HepG2 (cell line): ENCODE measurements around the gene GNAS. TPM values are rescaled to one million over a fixed set of nuclear protein-coding genes. Genes with fewer than 3 reads are reported as not detected.
A peak's percentile ranks its signal among the peaks of the same experiment; 100 is the strongest.

Source experiments
- ATAC-seq: fragments of 200-7000 bp; cut with Tn5 transposase; 3 replicates; pipeline ENCODE4 v1.9.1; 2020; ENCODE audit warnings: mild to moderate bottlenecking, moderate library complexity
- BruUV-seq: library from RNA; stranded (reverse); fragments of 400-500 nt; replicated peaks from 2 replicates; lab custom pipeline; 2021; lab: Mats Ljungman, UMichigan
- CTCF ChIA-PET: fragments of 300-600 bp; formaldehyde crosslinking; extraction: SDS; loops from one replicate; lab custom pipeline; 2021; ENCODE audit warnings: low total read pairs, inconsistent platforms, low intra/inter-chr PET ratio; lab: Yijun Ruan, JAX
- POLR2A ChIA-PET: fragments of 350-600 bp; sonication (Branson Sonifier 250); formaldehyde crosslinking; loops from one replicate; lab custom pipeline; 2020; ENCODE audit warnings: antibody characterized with exemption, inconsistent platforms; lab: Yijun Ruan, JAX
- DNase-seq: peaks from one replicate; pipeline ENCODE4 v3.0.0-alpha.2; 2015; ENCODE audit warnings: low spot score
- FAIRE-seq: peaks from 3 replicates; lab custom pipeline; 2011; peaks lifted over from hg19 to GRCh38; lab: Jason Lieb, UNC
- H2AFZ ChIP-seq: one replicate; pipeline ENCODE4 v1.6.1; 2011; ENCODE audit warnings: low read length, inconsistent platforms
- H3K27ac ChIP-seq: fragments of 300-600 bp; 3 replicates; pipeline ENCODE4 v1.8.0; 2011; ENCODE audit warnings: mixed run types, mild to moderate bottlenecking, mixed read lengths, low read length, inconsistent platforms; ENCODE audit not compliant: insufficient read depth; ENCODE audit errors: extremely low read length
- H3K27me3 ChIP-seq, 2 experiments: fragments of 200-600 bp in 1 of 2; 2 replicates in 1 of 2; 3 replicates in 1 of 2; pipeline versions ENCODE4 v1.6.0 to v1.8.0; 2011; ENCODE audit warnings: low read length in 2 of 2, mild to moderate bottlenecking in 2 of 2, moderate library complexity in 2 of 2, inconsistent platforms in 1 of 2; ENCODE audit not compliant: insufficient read depth in 2 of 2, control insufficient read depth in 1 of 2
- H3K36me3 ChIP-seq, 2 experiments: fragments of 200-600 bp in 1 of 2; replicated peaks in 1 of 2; 2 replicates in 1 of 2; 3 replicates in 1 of 2; pipeline versions ENCODE4 v1.5.1 to v1.8.0; 2011; ENCODE audit warnings: low read length in 2 of 2, inconsistent platforms in 1 of 2; ENCODE audit not compliant: insufficient read depth in 2 of 2, control insufficient read depth in 1 of 2
- H3K4me1 ChIP-seq: 2 replicates; pipeline ENCODE4 v1.5.1; 2012; ENCODE audit warnings: low read length, inconsistent platforms; ENCODE audit not compliant: insufficient read depth
- H3K4me2 ChIP-seq: 2 replicates; pipeline ENCODE4 v1.6.0; 2011; ENCODE audit warnings: low read depth, low read length, inconsistent platforms
- H3K4me3 ChIP-seq, 3 experiments: fragments of 200-600 bp in 1 of 3; sonication (generic), shearing (Covaris generic) in 1 of 3; replicated peaks in 1 of 3; 2 replicates each; pipeline ENCODE4 v1.5.1; 2011 to 2016; ENCODE audit warnings: low read length in 3 of 3, inconsistent platforms in 2 of 3, low read depth in 2 of 3, mild to moderate bottlenecking in 2 of 3, control low read depth in 1 of 3, mixed read lengths in 1 of 3; ENCODE audit not compliant: insufficient read depth in 1 of 3
- H3K79me2 ChIP-seq: one replicate; pipeline ENCODE4 v1.6.1; 2011; ENCODE audit warnings: low read length, inconsistent platforms; ENCODE audit not compliant: insufficient read depth
- H3K9ac ChIP-seq: 2 replicates; pipeline ENCODE4 v1.6.0; 2011; ENCODE audit warnings: mild to moderate bottlenecking, low read depth, low read length, inconsistent platforms; ENCODE audit not compliant: insufficient read depth
- H3K9me3 ChIP-seq: 2 replicates; pipeline ENCODE4 v1.5.1; 2012; ENCODE audit warnings: mild to moderate bottlenecking, low read length
- H4K20me1 ChIP-seq: 2 replicates; pipeline ENCODE4 v1.6.0; 2011; ENCODE audit warnings: inconsistent platforms, mild to moderate bottlenecking, low read length, moderate library complexity; ENCODE audit not compliant: insufficient read depth
- DMAP1 ChIP-seq: IDR thresholded peaks from 2 replicates; pipeline ENCODE4 v1.6.1; 2016
- GABPB1 ChIP-seq: IDR thresholded peaks from 2 replicates; pipeline ENCODE4 v1.6.1; 2016; ENCODE audit warnings: mild to moderate bottlenecking, missing genetic modification reagents, moderate library complexity, missing compliant biosample characterization
- HCFC1 ChIP-seq: fragments of 150-350 bp; IDR thresholded peaks from 2 replicates; pipeline ENCODE4 v1.6.1; 2014; ENCODE audit warnings: low read depth, low read length
- JUN ChIP-seq: sonication (generic); formaldehyde crosslinking; IDR thresholded peaks from 2 replicates; pipeline ENCODE4 v1.4.0; 2020; ENCODE audit warnings: mild to moderate bottlenecking, missing genetic modification reagents
- KDM6A ChIP-seq: IDR thresholded peaks from 2 replicates; pipeline ENCODE4 v1.6.1; 2016; ENCODE audit warnings: low read depth
- POLR2G ChIP-seq: fragments of 200-400 bp; formaldehyde crosslinking; IDR thresholded peaks from 2 replicates; pipeline ENCODE4 v1.6.1; 2018; ENCODE audit warnings: mild to moderate bottlenecking, low read depth, low read length, moderate library complexity
- RCOR2 ChIP-seq: IDR thresholded peaks from 2 replicates; pipeline ENCODE4 v1.6.1; 2016; ENCODE audit warnings: missing biosample characterization, missing genetic modification reagents
- RXRB ChIP-seq: IDR thresholded peaks from 2 replicates; pipeline ENCODE4 v1.6.1; 2016; ENCODE audit warnings: borderline replicate concordance, missing genetic modification reagents, missing compliant biosample characterization
- TAF1 ChIP-seq: sonication (generic); formaldehyde crosslinking; IDR thresholded peaks from 2 replicates; pipeline ENCODE4 v1.4.0; 2020; ENCODE audit warnings: missing genetic modification reagents
- WGBS: methylation state at CpG from one replicate; pipeline ENCODE4 v1.1.6; 2017; ENCODE audit warnings: low lambda C conversion rate; 5-methylcytosine and 5-hydroxymethylcytosine counted together
- in situ Hi-C: cut with HindIII; loops from 2 replicates; pipeline ENCODE4 v1.10.0; 2017; ENCODE audit warnings: low pct_unique_long_range_greater_than_20kb; ENCODE audit not compliant: extremely low pct_ligation_motif_present
- intact Hi-C: fragments of 100-400 bp; cut with micrococcal nuclease; formaldehyde crosslinking; loops from one replicate; pipeline ENCODE4 v1.10.0; 2022; ENCODE audit not compliant: unreplicated experiment
- polyA plus RNA-seq, 8 experiments: library from polyadenylated mRNA; depleted of rRNA in 3 of 8; stranded (reverse) in 7 of 8; unstranded in 1 of 8; fragments of >200 nt; fragmentation: Illumina TruSeq in 4 of 8; extraction: Trizol in 4 of 8; gene quantifications; 2 replicates each; pipeline versions ENCODE4 v1.2.1 to v1.2.3, GENCODE V29; 2011 to 2016; ENCODE audit warnings: low read depth in 4 of 8, missing spikeins in 1 of 8, mixed read lengths in 1 of 8; ENCODE audit not compliant: insufficient read depth in 1 of 8
- total RNA-seq, 5 experiments: library from RNA; depleted of rRNA; stranded (reverse); fragments of >200 nt; fragmentation: Illumina TruSeq; extraction: Trizol; gene quantifications; 2 replicates each; pipeline ENCODE4 v1.2.3, GENCODE V29; 2016; ENCODE audit warnings: low read depth in 1 of 5
- TF ChIP-seq, protein P1 (sequence below): sonication (generic); formaldehyde crosslinking; IDR thresholded peaks from 2 replicates; pipeline ENCODE4 v1.4.0; 2020; ENCODE audit warnings: mild to moderate bottlenecking, missing genetic modification reagents, borderline replicate concordance
- TF ChIP-seq, protein P2 (sequence below): IDR thresholded peaks from 2 replicates; pipeline ENCODE4 v1.6.1; 2016
- TF ChIP-seq, protein P3 (sequence below): sonication (generic); formaldehyde crosslinking; IDR thresholded peaks from 2 replicates; pipeline ENCODE4 v1.5.0; 2020; ENCODE audit warnings: mild to moderate bottlenecking, missing genetic modification reagents

The GNAS gene
- total and polyA plus RNA-seq, 2 of the 13 experiments (the other 11 are each of a cell fraction or from before 2014, with no cell fraction given) = 407 to 1,008 TPM

DNA sequence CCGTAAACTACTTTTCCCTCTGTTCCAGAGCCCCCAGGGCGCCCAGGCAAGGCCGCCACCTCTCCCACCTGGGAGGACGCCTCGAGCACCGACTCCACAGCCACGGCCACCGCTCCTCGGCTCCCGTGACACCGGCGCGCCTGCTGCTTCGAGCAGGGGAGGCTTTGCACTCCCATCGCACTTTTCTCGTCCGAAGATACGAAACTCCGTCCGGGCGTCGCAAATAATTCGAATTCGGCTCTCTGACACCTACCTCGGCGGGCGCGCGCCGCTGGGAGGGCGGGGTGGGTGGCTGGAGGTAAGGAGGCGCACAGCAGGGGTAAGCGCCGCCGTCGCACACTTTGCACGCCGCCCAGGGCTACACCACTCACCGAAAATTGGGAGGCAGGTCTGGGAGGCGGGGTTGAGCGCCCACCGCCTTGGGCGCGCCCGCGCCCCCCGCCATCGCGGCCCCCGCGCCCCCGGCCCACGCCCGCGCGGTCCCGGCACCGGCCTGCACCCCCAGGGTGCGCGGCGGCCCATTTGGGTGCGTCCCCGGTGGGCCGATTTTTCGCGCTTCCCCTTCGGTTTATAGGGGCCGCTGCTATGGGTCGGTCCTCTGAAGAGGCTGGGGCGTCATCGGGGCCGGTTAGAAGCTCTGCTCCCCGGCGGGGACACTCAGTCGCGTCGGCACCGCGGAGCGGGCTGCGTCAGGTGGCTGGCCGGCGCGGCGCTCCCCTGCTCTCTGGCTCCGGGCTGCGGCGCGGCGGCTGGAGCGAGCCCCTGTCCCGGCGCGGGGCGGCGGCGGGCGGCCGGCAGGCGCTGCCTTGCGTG, 36.2 kb downstream of the GNAS start (continued):
- no peak for TF ChIP-seq RCOR2 (CRISPR knock-in tag)
- 0 out of 2 replicates have a peak, but pooled peaks have one; percentile 7 for TF ChIP-seq RXRB (CRISPR knock-in tag)
- TF ChIP-seq, protein P1, sequence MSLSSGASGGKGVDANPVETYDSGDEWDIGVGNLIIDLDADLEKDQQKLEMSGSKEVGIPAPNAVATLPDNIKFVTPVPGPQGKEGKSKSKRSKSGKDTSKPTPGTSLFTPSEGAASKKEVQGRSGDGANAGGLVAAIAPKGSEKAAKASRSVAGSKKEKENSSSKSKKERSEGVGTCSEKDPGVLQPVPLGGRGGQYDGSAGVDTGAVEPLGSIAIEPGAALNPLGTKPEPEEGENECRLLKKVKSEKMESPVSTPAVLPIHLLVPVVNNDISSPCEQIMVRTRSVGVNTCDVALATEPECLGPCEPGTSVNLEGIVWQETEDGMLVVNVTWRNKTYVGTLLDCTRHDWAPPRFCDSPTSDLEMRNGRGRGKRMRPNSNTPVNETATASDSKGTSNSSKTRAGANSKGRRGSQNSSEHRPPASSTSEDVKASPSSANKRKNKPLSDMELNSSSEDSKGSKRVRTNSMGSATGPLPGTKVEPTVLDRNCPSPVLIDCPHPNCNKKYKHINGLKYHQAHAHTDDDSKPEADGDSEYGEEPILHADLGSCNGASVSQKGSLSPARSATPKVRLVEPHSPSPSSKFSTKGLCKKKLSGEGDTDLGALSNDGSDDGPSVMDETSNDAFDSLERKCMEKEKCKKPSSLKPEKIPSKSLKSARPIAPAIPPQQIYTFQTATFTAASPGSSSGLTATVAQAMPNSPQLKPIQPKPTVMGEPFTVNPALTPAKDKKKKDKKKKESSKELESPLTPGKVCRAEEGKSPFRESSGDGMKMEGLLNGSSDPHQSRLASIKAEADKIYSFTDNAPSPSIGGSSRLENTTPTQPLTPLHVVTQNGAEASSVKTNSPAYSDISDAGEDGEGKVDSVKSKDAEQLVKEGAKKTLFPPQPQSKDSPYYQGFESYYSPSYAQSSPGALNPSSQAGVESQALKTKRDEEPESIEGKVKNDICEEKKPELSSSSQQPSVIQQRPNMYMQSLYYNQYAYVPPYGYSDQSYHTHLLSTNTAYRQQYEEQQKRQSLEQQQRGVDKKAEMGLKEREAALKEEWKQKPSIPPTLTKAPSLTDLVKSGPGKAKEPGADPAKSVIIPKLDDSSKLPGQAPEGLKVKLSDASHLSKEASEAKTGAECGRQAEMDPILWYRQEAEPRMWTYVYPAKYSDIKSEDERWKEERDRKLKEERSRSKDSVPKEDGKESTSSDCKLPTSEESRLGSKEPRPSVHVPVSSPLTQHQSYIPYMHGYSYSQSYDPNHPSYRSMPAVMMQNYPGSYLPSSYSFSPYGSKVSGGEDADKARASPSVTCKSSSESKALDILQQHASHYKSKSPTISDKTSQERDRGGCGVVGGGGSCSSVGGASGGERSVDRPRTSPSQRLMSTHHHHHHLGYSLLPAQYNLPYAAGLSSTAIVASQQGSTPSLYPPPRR (CRISPR knock-in tag) = 0 out of 2 replicates have a peak, but pooled peaks have one; percentile 19
- TF ChIP-seq HCFC1 = peak; percentile 53; the same call in 1 of the 2 replicates
- TF ChIP-seq, all 625 proteins: peak for 92

DNA sequence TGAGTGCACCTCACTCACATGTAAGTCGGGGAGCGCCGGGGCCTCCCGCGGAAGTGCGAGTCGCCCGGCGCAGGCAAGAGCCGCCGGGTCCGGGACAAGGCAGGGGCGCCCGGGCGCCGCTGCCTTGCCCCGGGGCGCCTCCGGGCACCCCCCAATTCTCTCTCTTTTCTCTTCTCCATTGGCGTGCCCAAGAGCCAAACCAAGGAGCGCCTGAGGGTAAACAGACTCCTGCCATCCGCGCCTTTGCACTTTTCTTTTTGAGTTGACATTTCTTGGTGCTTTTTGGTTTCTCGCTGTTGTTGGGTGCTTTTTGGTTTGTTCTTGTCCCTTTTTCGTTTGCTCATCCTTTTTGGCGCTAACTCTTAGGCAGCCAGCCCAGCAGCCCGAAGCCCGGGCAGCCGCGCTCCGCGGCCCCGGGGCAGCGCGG, 36.8 kb downstream of the GNAS start:
- intact Hi-C loops (no loop called here), in situ Hi-C loops (no loop called here)
- Histone ChIP-seq H4K20me1 (peaks cover 16% of the 10 kb centered on the region), H3K9ac (peak overlapping the region; percentile 76), H3K9me3 (peaks cover 7% of the 10 kb centered on the region; the same call in 1 of the 2 replicates), H3K79me2 (peaks cover 24% of the 10 kb centered on the region), H3K4me1 (peaks cover 31% of the 10 kb centered on the region), H3K27me3 (no peaks in the 10 kb centered on the region; a peak in 1 of 5 replicates), H3K27ac (peak overlapping the region; percentile 35), H3K4me2 (peak overlapping the region; percentile 74), H3K4me3 (peak overlapping the region; percentile 59 to 98 (median 86)), H3K36me3 (no peaks in the 10 kb centered on the region), H2AFZ (no peak overlapping the region)
- ChIA-PET CTCF (no interaction called here), POLR2A (interaction anchor here (1.0 to 2.0 kb wide), 8 partner anchors 12 to 238 kb away, joined by 3 to 14 read pairs (median 4); partner anchors contain the start of genes ATP5F1E, PRELID3B and STX16)
- BruUV-seq = no TSS peak
- DNase-seq = no peak
- no peak for FAIRE-seq
- WGBS = 54% methylated on average over 35 of the region's 35 CpGs
- ATAC-seq = no peak
- TF ChIP-seq POLR2G (0 out of 2 replicates have a peak, but pooled peaks have one; percentile 18), GABPB1 (CRISPR knock-in tag) (0 out of 2 replicates have a peak, but pooled peaks have one; percentile 14), JUN (CRISPR knock-in tag) (no peak), KDM6A (no peak), DMAP1 (CRISPR knock-in tag) (0 out of 2 replicates have a peak, but pooled peaks have one; percentile 6), TAF1 (CRISPR knock-in tag) (0 out of 2 replicates have a peak, but pooled peaks have one; percentile 31)
- TF ChIP-seq, protein P2, sequence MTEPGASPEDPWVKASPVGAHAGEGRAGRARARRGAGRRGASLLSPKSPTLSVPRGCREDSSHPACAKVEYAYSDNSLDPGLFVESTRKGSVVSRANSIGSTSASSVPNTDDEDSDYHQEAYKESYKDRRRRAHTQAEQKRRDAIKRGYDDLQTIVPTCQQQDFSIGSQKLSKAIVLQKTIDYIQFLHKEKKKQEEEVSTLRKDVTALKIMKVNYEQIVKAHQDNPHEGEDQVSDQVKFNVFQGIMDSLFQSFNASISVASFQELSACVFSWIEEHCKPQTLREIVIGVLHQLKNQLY (CRISPR knock-in tag) = no peak
- TF ChIP-seq, protein P3, sequence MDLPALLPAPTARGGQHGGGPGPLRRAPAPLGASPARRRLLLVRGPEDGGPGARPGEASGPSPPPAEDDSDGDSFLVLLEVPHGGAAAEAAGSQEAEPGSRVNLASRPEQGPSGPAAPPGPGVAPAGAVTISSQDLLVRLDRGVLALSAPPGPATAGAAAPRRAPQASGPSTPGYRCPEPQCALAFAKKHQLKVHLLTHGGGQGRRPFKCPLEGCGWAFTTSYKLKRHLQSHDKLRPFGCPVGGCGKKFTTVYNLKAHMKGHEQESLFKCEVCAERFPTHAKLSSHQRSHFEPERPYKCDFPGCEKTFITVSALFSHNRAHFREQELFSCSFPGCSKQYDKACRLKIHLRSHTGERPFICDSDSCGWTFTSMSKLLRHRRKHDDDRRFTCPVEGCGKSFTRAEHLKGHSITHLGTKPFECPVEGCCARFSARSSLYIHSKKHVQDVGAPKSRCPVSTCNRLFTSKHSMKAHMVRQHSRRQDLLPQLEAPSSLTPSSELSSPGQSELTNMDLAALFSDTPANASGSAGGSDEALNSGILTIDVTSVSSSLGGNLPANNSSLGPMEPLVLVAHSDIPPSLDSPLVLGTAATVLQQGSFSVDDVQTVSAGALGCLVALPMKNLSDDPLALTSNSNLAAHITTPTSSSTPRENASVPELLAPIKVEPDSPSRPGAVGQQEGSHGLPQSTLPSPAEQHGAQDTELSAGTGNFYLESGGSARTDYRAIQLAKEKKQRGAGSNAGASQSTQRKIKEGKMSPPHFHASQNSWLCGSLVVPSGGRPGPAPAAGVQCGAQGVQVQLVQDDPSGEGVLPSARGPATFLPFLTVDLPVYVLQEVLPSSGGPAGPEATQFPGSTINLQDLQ (CRISPR knock-in tag) = 0 out of 2 replicates have a peak, but pooled peaks have one; percentile 20
